T47D (cell line): ENCODE measurements around the gene HBS1L.
"Not testable (repeated sequence)": the region's sequence is repeated elsewhere in the genome, so short reads cannot be mapped to it uniquely, and the experiment has no call there.

ENCODE experiments used
- DNase-seq, 2 experiments: peaks; one replicate each; pipeline versions ENCODE4 v3.0.0 to v3.0.0-alpha.2; 2011 to 2012; ENCODE audit warnings: low read depth in 1 of 2, low spot score in 1 of 2
- JUND ChIP-seq: IDR thresholded peaks from 2 replicates; pipeline ENCODE4 v1.6.1; 2012; ENCODE audit warnings: low read depth
- in situ Hi-C: cut with HindIII; loops from 2 replicates; pipeline ENCODE4 v1.10.0; 2016; ENCODE audit warnings: low sequenced_read_pairs, low pct_unique_long_range_greater_than_20kb

HBS1L gene

GRCh38 chr6:135067911-135068310 is 13.3 kb upstream of the HBS1L start:
- in situ Hi-C loops, result no loop called here
- TF ChIP-seq JUND, result no peak
- no peak for DNase-seq

GRCh38 chr6:135066806-135067205 is 12.2 kb upstream of the HBS1L start:
- in situ Hi-C loops, result no loop called here
- TF ChIP-seq JUND, result no peak
- DNase-seq, result no peak

GRCh38 chr6:135066397-135066796 is 11.8 kb upstream of the HBS1L start:
- in situ Hi-C loops, result no loop called here
- TF ChIP-seq JUND, result no peak
- DNase-seq, result no peak

GRCh38 chr6:135064586-135064985 is 10.0 kb upstream of the HBS1L start:
- TF ChIP-seq JUND, result no peak
- in situ Hi-C loops, result no loop called here
- DNase-seq, result no peak

- in situ Hi-C loops, result no loop called here
- DNase-seq, result no peak
These were observed 9.3 kb upstream of the HBS1L start for GRCh38 chr6:135063926-135064325.

GRCh38 chr6:135062735-135063134 is 8.1 kb upstream of the HBS1L start:
- TF ChIP-seq JUND, result no peak
- DNase-seq, result peak in 1 of 2 experiments; percentile 77
- in situ Hi-C loops, result no loop called here

More at GRCh38 chr6:135063926-135064325, 9.3 kb upstream of the HBS1L start:
- TF ChIP-seq JUND, result no peak

GRCh38 chr6:135060076-135060475 is 5.5 kb upstream of the HBS1L start:
- in situ Hi-C loops, result no loop called here
- DNase-seq, result no peak
- TF ChIP-seq JUND, result no peak

- in situ Hi-C loops, DNase-seq: not testable (repeated sequence)
These were observed 3.7 kb upstream of the HBS1L start for GRCh38 chr6:135058299-135058698.

GRCh38 chr6:135056632-135057031 is 2.0 kb upstream of the HBS1L start:
- TF ChIP-seq JUND, result no peak
- in situ Hi-C loops, result no loop called here
- DNase-seq, result no peak

- no peak for DNase-seq
- TF ChIP-seq JUND, result no peak
- in situ Hi-C loops, result no loop called here
These were observed 425 bp downstream of the HBS1L start for GRCh38 chr6:135054226-135054568.

- in situ Hi-C loops, result no loop called here
- no peak for TF ChIP-seq JUND
- DNase-seq, result no peak
These were observed 1.2 kb downstream of the HBS1L start for GRCh38 chr6:135053406-135053805.

- no peak for TF ChIP-seq JUND
- in situ Hi-C loops, result no loop called here
- no peak for DNase-seq
These were observed 1.7 kb downstream of the HBS1L start for GRCh38 chr6:135052939-135053338.

GRCh38 chr6:135048915-135049314 is 5.7 kb downstream of the HBS1L start:
- no peak for TF ChIP-seq JUND
- DNase-seq, result no peak
- in situ Hi-C loops, result no loop called here

GRCh38 chr6:135047336-135047735 is 7.3 kb downstream of the HBS1L start:
- no peak for DNase-seq
- no peak for TF ChIP-seq JUND
- in situ Hi-C loops, result no loop called here
